HepG2 (cell line): ENCODE results near the gene CST3. TPM values are rescaled to one million over a fixed set of nuclear protein-coding genes. Genes with fewer than 3 reads are reported as not detected.

Experiments
- ATAC-seq: fragments of 200-7000 bp; cut with Tn5 transposase; 3 replicates; pipeline ENCODE4 v1.9.1; 2020; ENCODE audit warnings: mild to moderate bottlenecking, moderate library complexity
- BruUV-seq: library from RNA; stranded (reverse); fragments of 400-500 nt; replicated peaks from 2 replicates; lab custom pipeline; 2021; lab: Mats Ljungman, UMichigan
- CTCF ChIA-PET: fragments of 300-600 bp; formaldehyde crosslinking; extraction: SDS; loops from one replicate; lab custom pipeline; 2021; ENCODE audit warnings: low total read pairs, inconsistent platforms, low intra/inter-chr PET ratio; lab: Yijun Ruan, JAX
- POLR2A ChIA-PET: fragments of 350-600 bp; sonication (Branson Sonifier 250); formaldehyde crosslinking; loops from one replicate; lab custom pipeline; 2020; ENCODE audit warnings: antibody characterized with exemption, inconsistent platforms; lab: Yijun Ruan, JAX
- DNase-seq: peaks from one replicate; pipeline ENCODE4 v3.0.0-alpha.2; 2015; ENCODE audit warnings: low spot score
- FAIRE-seq: peaks from 3 replicates; lab custom pipeline; 2011; peaks lifted over from hg19 to GRCh38; lab: Jason Lieb, UNC
- H2AFZ ChIP-seq: one replicate; pipeline ENCODE4 v1.6.1; 2011; ENCODE audit warnings: low read length, inconsistent platforms
- H3K27ac ChIP-seq: fragments of 300-600 bp; 3 replicates; pipeline ENCODE4 v1.8.0; 2011; ENCODE audit warnings: mixed run types, mild to moderate bottlenecking, mixed read lengths, low read length, inconsistent platforms; ENCODE audit not compliant: insufficient read depth; ENCODE audit errors: extremely low read length
- H3K27me3 ChIP-seq, 2 experiments: fragments of 200-600 bp in 1 of 2; 2 replicates in 1 of 2; 3 replicates in 1 of 2; pipeline versions ENCODE4 v1.6.0 to v1.8.0; 2011; ENCODE audit warnings: low read length in 2 of 2, mild to moderate bottlenecking in 2 of 2, moderate library complexity in 2 of 2, inconsistent platforms in 1 of 2; ENCODE audit not compliant: insufficient read depth in 2 of 2, control insufficient read depth in 1 of 2
- H3K36me3 ChIP-seq, 2 experiments: fragments of 200-600 bp in 1 of 2; replicated peaks in 1 of 2; 2 replicates in 1 of 2; 3 replicates in 1 of 2; pipeline versions ENCODE4 v1.5.1 to v1.8.0; 2011; ENCODE audit warnings: low read length in 2 of 2, inconsistent platforms in 1 of 2; ENCODE audit not compliant: insufficient read depth in 2 of 2, control insufficient read depth in 1 of 2
- H3K4me1 ChIP-seq: 2 replicates; pipeline ENCODE4 v1.5.1; 2012; ENCODE audit warnings: low read length, inconsistent platforms; ENCODE audit not compliant: insufficient read depth
- H3K4me2 ChIP-seq: 2 replicates; pipeline ENCODE4 v1.6.0; 2011; ENCODE audit warnings: low read depth, low read length, inconsistent platforms
- H3K4me3 ChIP-seq, 3 experiments: fragments of 200-600 bp in 1 of 3; sonication (generic), shearing (Covaris generic) in 1 of 3; replicated peaks in 1 of 3; 2 replicates each; pipeline ENCODE4 v1.5.1; 2011 to 2016; ENCODE audit warnings: low read length in 3 of 3, inconsistent platforms in 2 of 3, low read depth in 2 of 3, mild to moderate bottlenecking in 2 of 3, control low read depth in 1 of 3, mixed read lengths in 1 of 3; ENCODE audit not compliant: insufficient read depth in 1 of 3
- H3K79me2 ChIP-seq: one replicate; pipeline ENCODE4 v1.6.1; 2011; ENCODE audit warnings: low read length, inconsistent platforms; ENCODE audit not compliant: insufficient read depth
- H3K9ac ChIP-seq: 2 replicates; pipeline ENCODE4 v1.6.0; 2011; ENCODE audit warnings: mild to moderate bottlenecking, low read depth, low read length, inconsistent platforms; ENCODE audit not compliant: insufficient read depth
- H3K9me3 ChIP-seq: 2 replicates; pipeline ENCODE4 v1.5.1; 2012; ENCODE audit warnings: mild to moderate bottlenecking, low read length
- H4K20me1 ChIP-seq: 2 replicates; pipeline ENCODE4 v1.6.0; 2011; ENCODE audit warnings: inconsistent platforms, mild to moderate bottlenecking, low read length, moderate library complexity; ENCODE audit not compliant: insufficient read depth
- ARNT2 ChIP-seq: sonication (generic); formaldehyde crosslinking; IDR thresholded peaks from 2 replicates; pipeline ENCODE4 v1.8.0; 2022; ENCODE audit warnings: mild to moderate bottlenecking, low read depth, missing genetic modification reagents, moderate library complexity
- NFIB ChIP-seq: sonication (generic); formaldehyde crosslinking; IDR thresholded peaks from 2 replicates; pipeline ENCODE4 v1.9.0; 2021; ENCODE audit warnings: missing genetic modification reagents, mild to moderate bottlenecking, borderline replicate concordance
- RNF219 ChIP-seq: sonication (generic); formaldehyde crosslinking; IDR thresholded peaks from 2 replicates; pipeline ENCODE4 v1.5.0; 2020; ENCODE audit warnings: mild to moderate bottlenecking, missing genetic modification reagents
- TFE3 ChIP-seq: IDR thresholded peaks from 2 replicates; pipeline ENCODE4 v1.6.1; 2016
- ZNF670 ChIP-seq: sonication (generic); formaldehyde crosslinking; IDR thresholded peaks from 2 replicates; pipeline ENCODE4 v1.8.0; 2022; ENCODE audit warnings: mild to moderate bottlenecking, missing genetic modification reagents, borderline replicate concordance
- ZNF687 ChIP-seq: sonication (generic); formaldehyde crosslinking; IDR thresholded peaks from 2 replicates; pipeline ENCODE4 v1.5.1; 2020; ENCODE audit warnings: mild to moderate bottlenecking, missing genetic modification reagents, moderate library complexity
- WGBS: methylation state at CpG from one replicate; pipeline ENCODE4 v1.1.6; 2017; ENCODE audit warnings: low lambda C conversion rate; 5-methylcytosine and 5-hydroxymethylcytosine counted together
- in situ Hi-C: cut with HindIII; loops from 2 replicates; pipeline ENCODE4 v1.10.0; 2017; ENCODE audit warnings: low pct_unique_long_range_greater_than_20kb; ENCODE audit not compliant: extremely low pct_ligation_motif_present
- intact Hi-C: fragments of 100-400 bp; cut with micrococcal nuclease; formaldehyde crosslinking; loops from one replicate; pipeline ENCODE4 v1.10.0; 2022; ENCODE audit not compliant: unreplicated experiment
- polyA plus RNA-seq, 8 experiments: library from polyadenylated mRNA; depleted of rRNA in 3 of 8; stranded (reverse) in 7 of 8; unstranded in 1 of 8; fragments of >200 nt; fragmentation: Illumina TruSeq in 4 of 8; extraction: Trizol in 4 of 8; gene quantifications; 2 replicates each; pipeline versions ENCODE4 v1.2.1 to v1.2.3, GENCODE V29; 2011 to 2016; ENCODE audit warnings: low read depth in 4 of 8, missing spikeins in 1 of 8, mixed read lengths in 1 of 8; ENCODE audit not compliant: insufficient read depth in 1 of 8
- total RNA-seq, 5 experiments: library from RNA; depleted of rRNA; stranded (reverse); fragments of >200 nt; fragmentation: Illumina TruSeq; extraction: Trizol; gene quantifications; 2 replicates each; pipeline ENCODE4 v1.2.3, GENCODE V29; 2016; ENCODE audit warnings: low read depth in 1 of 5

The CST3 gene
- total and polyA plus RNA-seq, 2 of the 13 experiments (the other 11 are each of a cell fraction or from before 2014, with no cell fraction given) = 690 to 1,005 TPM

- no peak overlapping the region for H3K9ac ChIP-seq
- H3K4me2 ChIP-seq = peak overlapping the region; percentile 26
- no peak for ATAC-seq
- no peak overlapping the region for H2AFZ ChIP-seq
- WGBS = 29% methylated on average over 2 of the region's 2 CpGs
- H3K9me3 ChIP-seq = no peaks in the 10 kb centered on the region
- no peak overlapping the region for H3K4me3 ChIP-seq
- no peak for FAIRE-seq
- no peaks in the 10 kb centered on the region for H3K36me3 ChIP-seq
- in situ Hi-C loops = no loop called here
- peaks cover 80% of the 10 kb centered on the region for H3K4me1 ChIP-seq
- H3K79me2 ChIP-seq = no peaks in the 10 kb centered on the region
- ChIA-PET CTCF (no interaction called here), POLR2A (interaction anchor here (1.3 to 2.6 kb wide), 6 partner anchors 12 to 39 kb away, joined by 3 to 17 read pairs (median 7); partner anchors contain the start of gene CST3)
- intact Hi-C loops = no loop called here
- H4K20me1 ChIP-seq = no peaks in the 10 kb centered on the region
- BruUV-seq = no TSS peak
- no peaks in the 10 kb centered on the region for H3K27me3 ChIP-seq
- no peak overlapping the region for H3K27ac ChIP-seq
- peak; percentile 55 for DNase-seq
- no peak for TF ChIP-seq ARNT2 (CRISPR knock-in tag)
- peak; percentile 3; the same call in 1 of the 2 replicates for TF ChIP-seq TFE3 (CRISPR knock-in tag)
Measured at GRCh38 chr20:23624324-23624691, 13.4 kb downstream of the CST3 start.

GRCh38 chr20:23623666-23624323, 14.0 kb downstream of the CST3 start:
- H3K4me2 ChIP-seq = peak overlapping the region; percentile 26

More at GRCh38 chr20:23623666-23624323, 14.0 kb downstream of the CST3 start:
- Histone ChIP-seq H3K9me3 (no peaks in the 10 kb centered on the region), H4K20me1 (no peaks in the 10 kb centered on the region), H3K36me3 (no peaks in the 10 kb centered on the region), H3K79me2 (no peaks in the 10 kb centered on the region), H3K27ac (no peak overlapping the region), H3K4me1 (peaks cover 80% of the 10 kb centered on the region), H3K27me3 (no peaks in the 10 kb centered on the region), H2AFZ (no peak overlapping the region), H3K9ac (no peak overlapping the region), H3K4me3 (no peak overlapping the region)
- in situ Hi-C loops = no loop called here
- 0 out of 2 replicates have a peak, but pooled peaks have one; percentile 21 for TF ChIP-seq ZNF670 (CRISPR knock-in tag)
- no peak for TF ChIP-seq NFIB (CRISPR knock-in tag)
- TF ChIP-seq ZNF687 (CRISPR knock-in tag) = no peak
- no peak for TF ChIP-seq RNF219 (CRISPR knock-in tag)
- CTCF ChIA-PET = no interaction called here
- WGBS = 34% methylated on average over 4 of the region's 4 CpGs
- ATAC-seq = no peak
- DNase-seq = no peak
- POLR2A ChIA-PET = interaction anchor here (1.2 to 4.7 kb wide), 7 partner anchors 9 to 38 kb away, joined by 3 to 62 read pairs (median 7); partner anchors contain the start of gene CST3
- no peak for FAIRE-seq
- no TSS peak for BruUV-seq
- intact Hi-C loops = loop anchor here (1.0 kb wide), 1 partner anchor 17 kb away; no protein-coding TSS in a partner anchor
